Astrocyte of the cerebellum (primary cell): Measurements from ENCODE around the gene MMRN2.
"Not testable (repeated sequence)": the region's sequence is repeated elsewhere in the genome, so short reads cannot be mapped to it uniquely, and the experiment has no call there.

Source experiments
- DNase-seq: peaks from one replicate; pipeline ENCODE4 v3.0.0-alpha.2; 2011; ENCODE audit warnings: low read depth
- H3K4me3 ChIP-seq: 2 replicates; pipeline ENCODE4 v1.5.1; 2011; ENCODE audit warnings: mild to moderate bottlenecking, low read depth, low read length, moderate library complexity
- in situ Hi-C: cut with HindIII; loops from 2 replicates; pipeline ENCODE4 v1.10.0; 2017; ENCODE audit warnings: low sequenced_read_pairs
- TF ChIP-seq, protein P1 (sequence below): IDR thresholded peaks from 2 replicates; pipeline ENCODE4 v1.5.1; 2012; ENCODE audit warnings: low read length, low read depth, moderate library complexity, mild to moderate bottlenecking; ENCODE audit errors: missing control alignments

MMRN2 gene

DNA sequence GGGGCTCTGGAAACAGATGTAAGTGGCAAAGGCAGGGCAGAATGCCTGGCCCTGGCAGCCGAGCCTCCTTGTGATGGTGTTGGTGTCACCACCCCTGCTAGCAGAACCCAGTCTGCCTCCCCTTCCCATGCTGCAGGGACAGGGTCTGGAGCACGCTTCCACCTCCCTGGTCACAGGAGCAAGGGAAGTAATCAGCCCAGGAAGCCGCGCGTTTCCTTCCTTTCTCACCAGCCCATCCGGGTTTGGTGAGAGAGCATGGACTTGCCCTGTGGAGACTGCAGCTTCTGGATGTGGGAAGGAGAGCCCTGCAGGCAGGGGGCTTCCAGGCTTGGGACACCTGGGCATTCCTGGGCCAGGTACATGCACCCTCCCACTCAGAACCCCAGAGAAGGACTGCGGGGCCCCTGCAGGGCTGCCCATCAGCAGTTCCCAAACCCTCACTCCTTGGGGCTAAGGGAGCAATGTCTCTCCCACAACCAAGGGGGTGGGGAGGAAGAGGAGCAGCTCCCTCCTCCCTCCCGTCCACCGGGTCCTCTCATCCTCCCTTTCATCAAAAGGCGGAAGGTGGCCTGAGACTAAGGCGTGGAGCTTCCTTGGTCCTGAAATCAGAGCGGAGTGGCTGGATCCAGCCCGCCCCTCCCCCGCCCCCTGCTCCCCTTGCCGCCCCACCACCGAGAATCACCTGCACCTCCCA, 1.8 kb downstream of the MMRN2 start:
- no peak overlapping the region for H3K4me3 ChIP-seq
- in situ Hi-C loops = no loop called here
- DNase-seq = no peak
- TF ChIP-seq, protein P1, sequence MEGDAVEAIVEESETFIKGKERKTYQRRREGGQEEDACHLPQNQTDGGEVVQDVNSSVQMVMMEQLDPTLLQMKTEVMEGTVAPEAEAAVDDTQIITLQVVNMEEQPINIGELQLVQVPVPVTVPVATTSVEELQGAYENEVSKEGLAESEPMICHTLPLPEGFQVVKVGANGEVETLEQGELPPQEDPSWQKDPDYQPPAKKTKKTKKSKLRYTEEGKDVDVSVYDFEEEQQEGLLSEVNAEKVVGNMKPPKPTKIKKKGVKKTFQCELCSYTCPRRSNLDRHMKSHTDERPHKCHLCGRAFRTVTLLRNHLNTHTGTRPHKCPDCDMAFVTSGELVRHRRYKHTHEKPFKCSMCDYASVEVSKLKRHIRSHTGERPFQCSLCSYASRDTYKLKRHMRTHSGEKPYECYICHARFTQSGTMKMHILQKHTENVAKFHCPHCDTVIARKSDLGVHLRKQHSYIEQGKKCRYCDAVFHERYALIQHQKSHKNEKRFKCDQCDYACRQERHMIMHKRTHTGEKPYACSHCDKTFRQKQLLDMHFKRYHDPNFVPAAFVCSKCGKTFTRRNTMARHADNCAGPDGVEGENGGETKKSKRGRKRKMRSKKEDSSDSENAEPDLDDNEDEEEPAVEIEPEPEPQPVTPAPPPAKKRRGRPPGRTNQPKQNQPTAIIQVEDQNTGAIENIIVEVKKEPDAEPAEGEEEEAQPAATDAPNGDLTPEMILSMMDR = no peak

DNA sequence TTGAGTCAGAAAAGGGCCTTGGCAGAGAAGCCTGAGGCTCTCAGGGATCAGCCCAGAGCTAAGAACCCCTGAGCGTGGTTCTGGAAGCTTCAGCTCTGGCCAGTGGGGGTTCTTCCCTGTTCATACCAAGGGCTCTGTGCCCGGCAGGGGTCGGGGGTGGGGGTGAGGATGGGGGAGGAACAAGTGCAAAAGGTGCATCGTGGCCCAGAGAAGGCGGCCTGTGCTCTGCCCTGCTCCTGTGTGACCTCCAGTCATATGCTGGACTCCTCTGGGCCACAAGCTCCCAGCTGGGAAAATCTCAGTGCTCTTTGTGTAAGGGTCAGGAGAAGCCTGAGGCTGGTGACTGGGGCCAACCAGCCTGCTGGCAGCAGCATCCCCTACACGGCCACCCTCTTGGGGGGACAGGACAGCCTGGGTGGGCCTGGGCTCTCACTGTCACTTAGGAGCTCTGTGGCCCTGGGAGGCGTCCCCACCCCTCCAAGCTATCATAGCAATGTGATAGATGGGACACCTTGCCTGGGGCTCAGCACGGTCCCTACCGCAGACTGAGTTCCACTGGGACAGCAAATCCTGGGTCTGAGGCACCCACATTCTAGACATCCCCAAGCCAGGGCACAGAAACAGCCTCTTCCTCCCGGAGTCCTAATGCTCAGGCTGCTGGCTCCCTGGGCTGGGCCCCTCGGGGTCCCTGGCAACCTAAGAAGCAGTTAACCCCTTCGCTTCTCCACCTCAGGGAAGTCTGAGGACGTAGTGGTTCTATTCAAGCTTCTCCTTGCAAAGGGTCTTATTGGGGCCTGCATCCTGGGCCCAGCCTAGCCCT, 2.5 kb downstream of the MMRN2 start:
- TF ChIP-seq, protein P1 = no peak
- H3K4me3 ChIP-seq = no peak overlapping the region
- in situ Hi-C loops = no loop called here
- DNase-seq = no peak

DNA sequence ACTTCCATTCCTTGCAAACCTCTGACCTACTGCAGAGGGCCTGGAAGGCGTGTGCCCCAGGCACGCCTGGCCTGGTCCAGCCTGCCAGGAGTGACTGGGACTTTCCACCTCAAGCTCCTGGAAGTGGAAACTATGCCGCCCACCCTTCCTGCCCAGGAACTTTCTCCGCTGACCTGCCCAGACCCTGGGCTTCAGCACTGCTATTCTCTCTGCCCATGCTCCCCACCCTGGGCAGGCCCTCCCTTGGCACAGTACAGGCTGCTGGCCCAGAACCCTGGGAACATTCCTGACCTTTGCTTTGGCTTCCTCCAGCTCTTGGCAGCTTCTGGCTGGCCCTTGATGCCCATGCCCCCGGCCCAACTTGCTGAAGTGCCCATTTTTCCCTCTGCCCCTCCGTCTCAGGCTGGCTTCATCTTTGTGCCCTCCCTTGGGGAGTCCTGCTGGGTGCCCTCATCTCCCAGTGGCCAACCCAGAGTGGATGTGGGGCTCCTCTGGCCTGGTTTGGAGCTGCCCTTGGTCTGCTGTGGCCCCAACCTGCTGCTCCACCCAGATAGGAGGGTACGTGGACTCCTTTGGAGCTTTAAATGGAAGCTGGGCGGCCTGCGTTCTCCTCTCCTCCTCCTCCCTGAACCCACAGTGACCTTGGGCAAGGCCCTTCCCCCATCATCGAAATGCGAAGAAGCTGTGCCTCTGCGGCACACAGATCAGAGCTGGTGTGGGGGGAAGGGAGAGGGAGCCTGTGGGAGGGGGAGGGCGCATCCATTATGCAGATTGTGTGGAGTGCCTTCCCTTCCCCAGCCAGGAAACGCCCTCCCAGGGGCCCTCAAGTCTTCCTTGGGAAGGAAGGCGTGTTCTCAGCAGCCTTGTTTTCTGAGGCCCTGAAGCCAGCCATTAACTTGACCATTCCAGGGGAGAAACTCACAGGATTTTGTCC, 3.4 kb downstream of the MMRN2 start:
- TF ChIP-seq, protein P1 = no peak
- in situ Hi-C loops = no loop called here

DNA sequence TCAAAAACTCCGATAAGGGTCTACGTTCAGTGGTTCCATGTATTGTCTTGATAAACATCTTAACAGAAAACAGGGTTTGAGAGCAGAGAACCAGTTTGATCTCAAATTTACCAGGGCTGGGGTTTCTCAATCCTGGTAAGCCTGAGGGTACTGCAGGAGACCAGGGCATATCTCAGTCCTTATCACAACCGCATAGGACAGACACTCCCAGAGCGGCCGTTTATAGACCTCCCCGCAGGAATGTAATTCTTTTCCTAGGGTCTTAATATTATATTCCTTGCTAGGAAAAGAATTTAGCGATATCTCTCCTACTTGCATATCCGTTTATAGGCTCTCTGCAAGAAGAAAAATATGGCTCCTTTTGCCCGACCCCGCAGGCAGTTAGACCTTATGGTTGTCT, 4.7 kb downstream of the MMRN2 start:
- in situ Hi-C loops, DNase-seq, H3K4me3 ChIP-seq: not testable (repeated sequence)

More for the DNA sequence above, 3.4 kb downstream of the MMRN2 start:
- H3K4me3 ChIP-seq = no peak overlapping the region
- DNase-seq = no peak

DNA sequence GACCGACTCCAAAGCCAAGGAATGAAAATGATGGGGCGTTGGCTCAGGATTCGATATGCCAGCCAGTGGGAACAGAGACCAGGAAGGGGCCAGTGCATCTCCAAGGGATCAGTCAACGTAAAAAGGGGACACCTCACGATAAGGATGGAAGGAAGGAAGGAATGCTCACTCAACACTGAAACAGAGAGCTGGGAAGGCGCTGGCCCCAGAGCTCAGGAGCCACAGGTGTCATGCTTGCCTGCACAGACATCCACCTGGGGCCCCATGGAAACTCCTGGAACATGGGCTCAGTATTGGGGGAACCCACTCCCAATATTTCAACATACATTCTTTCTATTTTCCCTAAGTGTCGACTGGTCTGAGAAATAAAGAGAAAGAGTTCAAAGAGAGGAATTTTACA, 5.3 kb downstream of the MMRN2 start:
- DNase-seq = no peak

DNA sequence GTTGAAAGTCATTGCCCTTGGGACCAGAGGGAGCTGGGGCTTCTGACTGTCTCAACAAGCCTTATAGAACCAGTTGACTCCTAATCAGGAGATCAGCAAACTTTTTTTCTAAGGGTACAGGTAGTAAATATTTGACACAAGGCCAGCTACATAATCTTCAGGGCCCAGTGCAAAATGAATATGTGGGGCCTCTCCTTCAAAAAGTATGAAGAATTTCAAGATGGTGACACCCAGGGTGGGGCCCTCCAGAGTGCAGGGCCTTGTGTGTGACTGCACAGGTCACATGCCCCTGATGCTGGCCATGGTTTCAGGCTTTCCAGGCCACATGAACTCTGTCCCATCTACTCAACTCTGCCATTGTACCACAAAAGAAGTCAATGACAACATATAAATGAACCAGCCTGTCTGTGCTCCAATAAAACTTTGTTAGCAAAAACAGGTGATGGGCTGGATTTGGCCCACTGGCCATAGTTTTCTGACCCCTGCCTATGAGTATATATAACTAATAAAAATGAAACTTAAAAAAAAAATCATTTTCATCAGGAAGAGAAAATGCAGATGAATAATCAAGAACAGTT, 6.1 kb downstream of the MMRN2 start:
- in situ Hi-C loops = no loop called here
- no peak overlapping the region for H3K4me3 ChIP-seq
- TF ChIP-seq, protein P1 = no peak
- DNase-seq = no peak

More for the DNA sequence above, 5.3 kb downstream of the MMRN2 start:
- H3K4me3 ChIP-seq = no peak overlapping the region
- in situ Hi-C loops = no loop called here
- TF ChIP-seq, protein P1 = no peak
